GM18873 (cell line): ENCODE results near the gene EEFSEC.
"Not testable (repeated sequence)": the region's sequence is repeated elsewhere in the genome, so short reads cannot be mapped to it uniquely, and the experiment has no call there.

ENCODE experiments used
- ATAC-seq: cut with Tn5 transposase; IDR thresholded peaks from one replicate; pipeline ENCODE4 v1.9.1; 2021; ENCODE audit warnings: mild to moderate bottlenecking, moderate library complexity, moderate number of reproducible peaks; ENCODE audit not compliant: unreplicated experiment, low FRiP score

The EEFSEC gene

GRCh38 chr3:128152419-128153155 is 694 bp upstream of the EEFSEC start:
- ATAC-seq = no peak

- not testable (repeated sequence) for ATAC-seq
Observed at GRCh38 chr3:128154354-128154753, 1.1 kb downstream of the EEFSEC start.

- no peak for ATAC-seq
Observed at GRCh38 chr3:128155616-128156360, 2.5 kb downstream of the EEFSEC start.

- ATAC-seq = no peak
Observed at GRCh38 chr3:128160661-128161060, 7.4 kb downstream of the EEFSEC start.

GRCh38 chr3:128163432-128163831 is 10.2 kb downstream of the EEFSEC start:
- no peak for ATAC-seq

GRCh38 chr3:128166971-128167453 is 13.7 kb downstream of the EEFSEC start:
- no peak for ATAC-seq

GRCh38 chr3:128167646-128167972 is 14.3 kb downstream of the EEFSEC start:
- no peak for ATAC-seq

- ATAC-seq = no peak
Observed at GRCh38 chr3:128167973-128168674, 14.8 kb downstream of the EEFSEC start.

- no peak for ATAC-seq
Observed at GRCh38 chr3:128168836-128169235, 15.6 kb downstream of the EEFSEC start.

- no peak for ATAC-seq
Observed at GRCh38 chr3:128170866-128171516, 17.7 kb downstream of the EEFSEC start.

GRCh38 chr3:128173200-128173599 is 19.9 kb downstream of the EEFSEC start:
- ATAC-seq = no peak

- no peak for ATAC-seq
Observed at GRCh38 chr3:128173849-128174248, 20.6 kb downstream of the EEFSEC start.

- no peak for ATAC-seq
Observed at GRCh38 chr3:128174675-128175590, 21.7 kb downstream of the EEFSEC start.

- ATAC-seq = no peak
Observed at GRCh38 chr3:128175768-128176167, 22.5 kb downstream of the EEFSEC start.

- no peak for ATAC-seq
Observed at GRCh38 chr3:128176276-128176833, 23.1 kb downstream of the EEFSEC start.

GRCh38 chr3:128177865-128178264 is 24.6 kb downstream of the EEFSEC start:
- no peak for ATAC-seq

- ATAC-seq = no peak
Observed at GRCh38 chr3:128178782-128179483, 25.7 kb downstream of the EEFSEC start.

GRCh38 chr3:128179484-128179819 is 26.2 kb downstream of the EEFSEC start:
- ATAC-seq = no peak

GRCh38 chr3:128180436-128180835 is 27.2 kb downstream of the EEFSEC start:
- ATAC-seq = no peak
